BLaER1 treated with 17β-estradiol and CSF1 and Interleukin-3, amounts not matched to agents 10 nM and 100 nM (cell line): ENCODE results near the gene ANKS1B.
"Not testable (repeated sequence)": the region's sequence is repeated elsewhere in the genome, so short reads cannot be mapped to it uniquely, and the experiment has no call there.

Experiments used
- H3K27ac ChIP-seq, 11 experiments: shearing (Covaris generic); formaldehyde crosslinking; 2 replicates each; pipeline ENCODE4 v1.8.1; 2022
- H3K27me3 ChIP-seq, 11 experiments: shearing (Covaris generic); formaldehyde crosslinking; 2 replicates each; pipeline ENCODE4 v1.8.1; 2022
- H3K36me3 ChIP-seq, 11 experiments: shearing (Covaris generic); formaldehyde crosslinking; 2 replicates each; pipeline ENCODE4 v1.8.1; 2022
- H3K4me1 ChIP-seq, 10 experiments: shearing (Covaris generic); formaldehyde crosslinking; 2 replicates each; pipeline ENCODE4 v1.8.1; 2022
- H3K4me2 ChIP-seq, 11 experiments: shearing (Covaris generic); formaldehyde crosslinking; 2 replicates each; pipeline ENCODE4 v1.8.1; 2022
- H3K4me3 ChIP-seq, 10 experiments: shearing (Covaris generic); formaldehyde crosslinking; 2 replicates each; pipeline ENCODE4 v1.8.1; 2022
- H3K9ac ChIP-seq, 11 experiments: shearing (Covaris generic); formaldehyde crosslinking; 2 replicates each; pipeline ENCODE4 v1.8.1; 2022
- H3K9me3 ChIP-seq, 11 experiments: shearing (Covaris generic); formaldehyde crosslinking; replicated peaks in 1 of 11; 2 replicates each; pipeline ENCODE4 v1.8.1; 2022
- H4K20me1 ChIP-seq, 11 experiments: shearing (Covaris generic); formaldehyde crosslinking; 2 replicates each; pipeline ENCODE4 v1.8.1; 2022
- Cebpa-rat ChIP-seq, 11 experiments: shearing (Covaris generic); IDR thresholded peaks; 2 replicates each; pipeline ENCODE4 v1.8.1; 2022

Gene ANKS1B

GRCh38 chr12:98983647-98984046 is 1001.1 kb downstream of the ANKS1B start:
- no peak overlapping the region for H3K9ac ChIP-seq
- no peak overlapping the region for H3K27ac ChIP-seq
- no peak overlapping the region for H3K4me3 ChIP-seq
- H3K36me3 ChIP-seq = peaks cover 0 to 39% (median 10%) of the 10 kb centered on the region in 11 experiments; a peak in 12 of 22 replicates
- TF ChIP-seq Cebpa-rat (IDR thresholded peaks at IDR 0.05) = no peak
- no peaks in the 10 kb centered on the region for H3K27me3 ChIP-seq
- H4K20me1 ChIP-seq = no peaks in the 10 kb centered on the region
- H3K4me2 ChIP-seq = no peak overlapping the region
- peaks cover 27 to 52% (median 40%) of the 10 kb centered on the region in 11 experiments for H3K9me3 ChIP-seq
- no peaks in the 10 kb centered on the region for H3K4me1 ChIP-seq

GRCh38 chr12:98980508-98980907 is 1004.2 kb downstream of the ANKS1B start:
- Histone ChIP-seq H3K4me1 (no peaks in the 10 kb centered on the region), H3K27ac (no peak overlapping the region), H3K36me3 (peaks cover 0 to 27% (median 7%) of the 10 kb centered on the region in 11 experiments; a peak in 9 of 22 replicates), H3K27me3 (no peaks in the 10 kb centered on the region), H3K4me2 (no peak overlapping the region), H4K20me1 (no peaks in the 10 kb centered on the region), H3K4me3 (no peak overlapping the region), H3K9ac (no peak overlapping the region), H3K9me3 (peaks cover 16 to 33% (median 25%) of the 10 kb centered on the region in 11 experiments)
- no peak for TF ChIP-seq Cebpa-rat (IDR thresholded peaks at IDR 0.05)

GRCh38 chr12:98977186-98977585 is 1007.5 kb downstream of the ANKS1B start:
- Histone ChIP-seq H3K36me3 (peaks cover 0 to 10% (median 0%) of the 10 kb centered on the region in 11 experiments; a peak in 3 of 22 replicates), H3K4me3 (no peak overlapping the region), H3K9ac (no peak overlapping the region), H3K9me3 (peaks cover 0 to 19% (median 14%) of the 10 kb centered on the region in 11 experiments; a peak in 15 of 22 replicates), H3K4me1 (no peaks in the 10 kb centered on the region), H3K4me2 (no peak overlapping the region), H3K27ac (no peak overlapping the region), H3K27me3 (no peaks in the 10 kb centered on the region), H4K20me1 (no peaks in the 10 kb centered on the region)
- TF ChIP-seq Cebpa-rat (IDR thresholded peaks at IDR 0.05) = no peak

GRCh38 chr12:98974767-98975381 is 1009.9 kb downstream of the ANKS1B start:
- Histone ChIP-seq H3K4me3 (no peak overlapping the region), H4K20me1 (no peaks in the 10 kb centered on the region), H3K27me3 (no peaks in the 10 kb centered on the region), H3K9ac (no peak overlapping the region), H3K4me1 (no peaks in the 10 kb centered on the region), H3K4me2 (no peak overlapping the region), H3K36me3 (peaks cover 0 to 12% (median 0%) of the 10 kb centered on the region in 11 experiments; a peak in 4 of 22 replicates), H3K9me3 (peaks cover 0 to 6% (median 0%) of the 10 kb centered on the region in 11 experiments; a peak in 2 of 22 replicates), H3K27ac (no peak overlapping the region)
- no peak for TF ChIP-seq Cebpa-rat (IDR thresholded peaks at IDR 0.05)

GRCh38 chr12:98973395-98973794 is 1011.3 kb downstream of the ANKS1B start:
- Histone ChIP-seq H3K9ac (no peak overlapping the region), H3K27ac (no peak overlapping the region), H3K4me3 (no peak overlapping the region), H4K20me1 (no peaks in the 10 kb centered on the region), H3K4me2 (no peak overlapping the region), H3K36me3 (peaks cover 0 to 13% (median 0%) of the 10 kb centered on the region in 11 experiments; a peak in 4 of 22 replicates), H3K27me3 (no peaks in the 10 kb centered on the region), H3K4me1 (no peaks in the 10 kb centered on the region), H3K9me3 (peaks cover 0 to 6% (median 0%) of the 10 kb centered on the region in 11 experiments; a peak in 1 of 22 replicates)
- TF ChIP-seq Cebpa-rat (IDR thresholded peaks at IDR 0.05) = no peak

- H3K27ac ChIP-seq = no peak overlapping the region
- no peak overlapping the region for H3K9ac ChIP-seq
- no peaks in the 10 kb centered on the region for H3K4me1 ChIP-seq
- peaks cover 0 to 6% (median 0%) of the 10 kb centered on the region in 11 experiments; a peak in 5 of 22 replicates for H3K9me3 ChIP-seq
- peaks cover 0 to 25% (median 0%) of the 10 kb centered on the region in 11 experiments; a peak in 6 of 22 replicates for H3K36me3 ChIP-seq
- no peaks in the 10 kb centered on the region for H4K20me1 ChIP-seq
- H3K4me2 ChIP-seq = no peak overlapping the region
- H3K4me3 ChIP-seq = no peak overlapping the region
- TF ChIP-seq Cebpa-rat (IDR thresholded peaks at IDR 0.05) = no peak
- H3K27me3 ChIP-seq = no peaks in the 10 kb centered on the region
These were observed 1013.8 kb downstream of the ANKS1B start for GRCh38 chr12:98970950-98971349.

- no peaks in the 10 kb centered on the region for H3K27me3 ChIP-seq
- peaks cover 0 to 4% (median 0%) of the 10 kb centered on the region in 11 experiments; a peak in 5 of 22 replicates for H3K9me3 ChIP-seq
- H3K27ac ChIP-seq = no peak overlapping the region
- no peak overlapping the region for H3K4me2 ChIP-seq
- TF ChIP-seq Cebpa-rat (IDR thresholded peaks at IDR 0.05) = no peak
- H3K4me1 ChIP-seq = no peaks in the 10 kb centered on the region
- H3K4me3 ChIP-seq = no peak overlapping the region
- no peak overlapping the region for H3K9ac ChIP-seq
- H3K36me3 ChIP-seq = peaks cover 0 to 25% (median 0%) of the 10 kb centered on the region in 11 experiments; a peak in 6 of 22 replicates
- H4K20me1 ChIP-seq = no peaks in the 10 kb centered on the region
These were observed 1014.5 kb downstream of the ANKS1B start for GRCh38 chr12:98970210-98970609.

- no peak for TF ChIP-seq Cebpa-rat (IDR thresholded peaks at IDR 0.05)
These were observed 1015.8 kb downstream of the ANKS1B start for GRCh38 chr12:98968896-98969295.

GRCh38 chr12:98957135-98957534 is 1027.6 kb downstream of the ANKS1B start:
- Histone ChIP-seq H3K36me3 (peaks cover 0 to 30% (median 4%) of the 10 kb centered on the region in 11 experiments; a peak in 10 of 22 replicates), H3K9me3 (peaks cover 0 to 19% (median 14%) of the 10 kb centered on the region in 11 experiments; a peak in 17 of 22 replicates)
- H3K4me1 ChIP-seq, H3K4me3 ChIP-seq, H4K20me1 ChIP-seq, H3K27me3 ChIP-seq, H3K27ac ChIP-seq, H3K4me2 ChIP-seq, H3K9ac ChIP-seq: not testable (repeated sequence)

More at GRCh38 chr12:98968896-98969295, 1015.8 kb downstream of the ANKS1B start:
- Histone ChIP-seq H4K20me1 (no peaks in the 10 kb centered on the region), H3K36me3 (peaks cover 0 to 30% (median 0%) of the 10 kb centered on the region in 11 experiments; a peak in 6 of 22 replicates), H3K4me1 (no peaks in the 10 kb centered on the region), H3K4me2 (no peak overlapping the region), H3K9me3 (peaks cover 0 to 11% (median 1%) of the 10 kb centered on the region in 11 experiments; a peak in 7 of 22 replicates), H3K4me3 (no peak overlapping the region), H3K9ac (no peak overlapping the region), H3K27ac (no peak overlapping the region), H3K27me3 (no peaks in the 10 kb centered on the region)
